ENCODE data around the gene ANKMY2.

- TF ChIP-seq POLR2A (IDR thresholded peaks at IDR 0.05; ENCODE audit: low read depth, low read length) (no peak), TAF1 (IDR thresholded peaks at IDR 0.05; ENCODE audit: borderline replicate concordance, low read depth, low read length) (no peak)
Measured at GRCh38 chr7:16655394-16655793, 9.8 kb upstream of the ANKMY2 start.
